HG03558 (cell line): ENCODE results near the gene DGKA.
"Not testable (repeated sequence)": the region's sequence is repeated elsewhere in the genome, so short reads cannot be mapped to it uniquely, and the experiment has no call there.

ENCODE experiments used
- ATAC-seq: cut with Tn5 transposase; IDR thresholded peaks from one replicate; pipeline ENCODE4 v1.9.1; 2021; ENCODE audit warnings: moderate number of reproducible peaks; ENCODE audit not compliant: unreplicated experiment; ENCODE audit errors: extremely low read depth

Gene DGKA

GRCh38 chr12:55995366-55995765 is 64.4 kb downstream of the DGKA start:
- ATAC-seq = no peak

- ATAC-seq = no peak
Observed at GRCh38 chr12:55996201-55996714, 65.3 kb downstream of the DGKA start.

DNA sequence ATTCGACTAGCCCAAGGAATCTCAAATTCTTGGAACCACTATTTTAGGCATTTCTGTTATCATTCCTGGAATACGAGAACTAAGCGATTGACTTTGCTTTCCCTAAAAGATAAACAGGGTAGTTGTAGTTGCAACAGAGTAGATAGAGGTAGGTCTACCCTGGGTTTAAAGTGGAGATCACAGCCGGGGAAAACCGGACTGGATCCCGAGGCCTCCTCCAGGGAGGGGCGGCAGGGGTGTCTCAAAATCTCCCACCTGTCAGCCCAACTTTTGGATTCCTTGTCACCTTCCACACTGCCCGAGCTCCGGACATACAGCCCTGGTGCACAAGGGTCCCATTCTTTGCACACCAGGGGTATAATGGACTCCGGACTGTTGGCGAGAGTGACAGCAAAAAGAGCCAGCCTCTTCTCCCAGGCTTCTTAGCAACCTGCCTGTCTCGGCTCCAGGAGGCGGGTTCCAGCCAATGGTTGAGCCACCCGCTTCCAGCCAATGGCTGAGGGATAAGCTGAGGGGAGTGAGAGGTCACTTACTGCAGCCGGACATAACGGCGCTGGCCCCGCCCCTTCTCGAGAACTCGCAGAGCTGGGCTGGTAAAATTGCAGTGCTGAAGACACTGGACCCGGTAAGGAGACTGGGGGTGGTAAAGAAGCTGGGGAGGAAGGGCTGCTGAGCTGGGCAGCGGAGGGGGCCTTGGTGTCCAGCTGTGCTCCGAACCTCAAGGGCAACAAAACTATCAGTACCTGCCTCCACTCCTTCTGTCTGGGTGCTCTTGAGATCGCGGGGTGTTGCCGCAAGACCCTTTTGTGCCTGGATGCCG is 66.0 kb downstream of the DGKA start, which contains the start of gene SUOX:
Gene SUOX, plus strand, starts transcription at position 562 of the 820 bp plus-strand sequence. CDS start 4,946 bp downstream, outside the sequence.
- peak; percentile 90 for ATAC-seq

DNA sequence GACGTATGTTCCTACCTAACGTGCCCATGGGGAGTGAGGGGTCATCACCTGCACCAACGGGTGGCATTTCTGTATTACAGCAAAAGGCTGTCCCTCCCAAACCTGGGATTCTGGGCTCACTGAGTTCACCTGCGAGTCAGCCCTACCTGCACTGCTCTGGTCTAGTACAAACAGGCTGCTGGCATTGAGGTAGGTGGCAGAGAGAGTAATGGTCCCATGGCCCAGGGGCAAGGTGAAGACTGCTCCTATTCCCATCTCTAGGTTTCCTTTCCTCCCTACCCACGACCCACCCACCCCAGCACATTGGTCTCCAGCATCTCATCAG is 66.5 kb downstream of the DGKA start:
- no peak for ATAC-seq

- not testable (repeated sequence) for ATAC-seq
Observed at GRCh38 chr12:55999522-55999921, 68.6 kb downstream of the DGKA start.

DNA sequence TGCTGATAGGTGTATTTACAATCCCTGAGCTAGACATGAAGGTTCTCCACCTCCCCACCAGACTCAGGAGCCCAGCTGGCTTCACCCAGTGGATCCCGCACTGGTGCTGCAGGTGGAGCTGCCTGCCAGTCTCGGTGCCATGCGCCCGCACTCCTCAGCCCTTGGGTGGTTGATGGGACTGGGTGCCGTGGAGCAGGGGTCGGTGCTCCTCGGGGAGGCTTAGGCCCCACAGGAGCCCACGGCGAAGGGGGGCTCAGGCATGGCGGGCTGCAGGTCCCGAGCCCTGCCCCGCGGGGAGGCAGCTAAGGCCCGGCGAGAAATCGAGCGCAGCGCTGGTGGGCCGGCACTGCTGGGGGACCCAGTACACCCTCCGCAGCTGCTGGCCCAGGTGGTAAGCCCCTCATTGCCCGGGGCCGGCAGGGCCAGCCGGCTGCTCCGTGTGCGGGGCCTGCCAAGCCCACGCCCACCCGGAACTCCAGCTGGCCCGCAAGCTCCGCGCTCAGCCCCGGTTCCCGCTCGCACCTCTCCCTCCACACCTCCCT is 69.1 kb downstream of the DGKA start:
- not testable (repeated sequence) for ATAC-seq

GRCh38 chr12:56001487-56002100 is 70.6 kb downstream of the DGKA start:
- no peak for ATAC-seq

GRCh38 chr12:56003376-56003775 is 72.4 kb downstream of the DGKA start:
- ATAC-seq = not testable (repeated sequence)
